GM12874 (cell line): ENCODE data around the gene RINL.

Experiments
- TF ChIP-seq, protein P1 (sequence below): IDR thresholded peaks from 2 replicates; pipeline ENCODE4 v1.5.1; 2011; ENCODE audit warnings: low read depth, mild to moderate bottlenecking, control low read depth, low read length, moderate library complexity; ENCODE audit not compliant: insufficient read depth

The RINL gene

DNA sequence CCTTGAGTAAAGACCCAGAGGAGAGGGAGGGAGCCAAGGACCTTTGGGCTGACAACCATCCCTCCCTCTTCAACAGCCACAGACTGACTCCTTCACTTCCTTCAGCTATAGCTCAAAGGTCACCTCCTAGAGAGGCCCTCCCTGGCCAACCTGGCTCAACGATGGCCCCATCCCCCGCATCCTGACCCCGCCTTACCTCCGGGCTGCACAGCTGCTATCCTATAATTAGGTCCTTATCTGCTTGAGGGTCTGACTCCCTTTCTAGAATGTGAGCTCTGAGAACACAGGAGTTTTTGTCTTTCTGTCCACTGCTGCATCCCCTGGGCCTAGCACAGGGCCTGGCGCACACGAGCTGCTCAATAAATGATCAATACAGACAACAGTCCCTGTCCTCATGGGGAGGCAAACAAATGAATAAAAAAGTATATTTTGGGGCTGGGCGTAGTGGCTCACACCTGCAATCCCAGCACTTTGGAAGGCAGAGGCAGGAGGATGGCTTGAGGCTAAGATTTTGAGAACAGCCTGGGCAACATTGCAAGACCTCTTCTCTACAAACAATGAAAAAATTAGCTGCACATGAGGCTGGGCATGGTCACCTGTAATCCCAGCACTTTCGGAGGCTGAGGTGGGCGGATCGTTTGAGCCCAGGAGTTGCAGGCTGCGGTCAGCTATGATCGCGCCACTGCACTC is 58.7 kb downstream of the RINL start:
- TF ChIP-seq, protein P1, sequence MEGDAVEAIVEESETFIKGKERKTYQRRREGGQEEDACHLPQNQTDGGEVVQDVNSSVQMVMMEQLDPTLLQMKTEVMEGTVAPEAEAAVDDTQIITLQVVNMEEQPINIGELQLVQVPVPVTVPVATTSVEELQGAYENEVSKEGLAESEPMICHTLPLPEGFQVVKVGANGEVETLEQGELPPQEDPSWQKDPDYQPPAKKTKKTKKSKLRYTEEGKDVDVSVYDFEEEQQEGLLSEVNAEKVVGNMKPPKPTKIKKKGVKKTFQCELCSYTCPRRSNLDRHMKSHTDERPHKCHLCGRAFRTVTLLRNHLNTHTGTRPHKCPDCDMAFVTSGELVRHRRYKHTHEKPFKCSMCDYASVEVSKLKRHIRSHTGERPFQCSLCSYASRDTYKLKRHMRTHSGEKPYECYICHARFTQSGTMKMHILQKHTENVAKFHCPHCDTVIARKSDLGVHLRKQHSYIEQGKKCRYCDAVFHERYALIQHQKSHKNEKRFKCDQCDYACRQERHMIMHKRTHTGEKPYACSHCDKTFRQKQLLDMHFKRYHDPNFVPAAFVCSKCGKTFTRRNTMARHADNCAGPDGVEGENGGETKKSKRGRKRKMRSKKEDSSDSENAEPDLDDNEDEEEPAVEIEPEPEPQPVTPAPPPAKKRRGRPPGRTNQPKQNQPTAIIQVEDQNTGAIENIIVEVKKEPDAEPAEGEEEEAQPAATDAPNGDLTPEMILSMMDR = no peak
